HEK293 (cell line): ENCODE data around the gene ADAMTS4.

Experiments used
- CTCF ChIA-PET: fragments of 350-600 bp; formaldehyde crosslinking; extraction: SDS; loops from one replicate; lab custom pipeline; 2021; ENCODE audit warnings: antibody characterized with exemption; lab: Yijun Ruan, JAX
- POLR2A ChIA-PET: fragments of 300-600 bp; formaldehyde crosslinking; extraction: SDS; loops from one replicate; lab custom pipeline; 2020; ENCODE audit warnings: antibody characterized with exemption, inconsistent platforms; lab: Yijun Ruan, JAX
- H3K27ac ChIP-seq: fragments of 200-500 bp; sonication (Bioruptor generic); 2 replicates; pipeline ENCODE4 v1.5.1; 2014; ENCODE audit warnings: low read depth, low read length, control low read depth, inconsistent platforms; ENCODE audit errors: extremely low read depth
- H3K36me3 ChIP-seq, 2 experiments: fragments of 200-500 bp in 1 of 2; sonication (Bioruptor generic) in 1 of 2; 1 replicate in 1 of 2; 2 replicates in 1 of 2; pipeline ENCODE4 v1.5.1; 2014 to 2017; ENCODE audit warnings: inconsistent platforms in 2 of 2, low read length in 2 of 2; ENCODE audit not compliant: control insufficient read depth in 2 of 2, insufficient read depth in 1 of 2
- H3K4me1 ChIP-seq: fragments of 200-500 bp; sonication (Bioruptor generic); 2 replicates; pipeline ENCODE4 v1.5.1; 2014; ENCODE audit warnings: mild to moderate bottlenecking, low read length, inconsistent platforms; ENCODE audit not compliant: control insufficient read depth, insufficient read depth
- H3K4me3 ChIP-seq: 2 replicates; pipeline ENCODE4 v1.5.1; 2011; ENCODE audit warnings: low read depth, mild to moderate bottlenecking, control low read depth, low read length, moderate library complexity
- H3K9me3 ChIP-seq: fragments of 200-500 bp; sonication (Bioruptor generic); 2 replicates; pipeline ENCODE4 v1.5.1; 2014; ENCODE audit warnings: low read depth, low read length, inconsistent platforms; ENCODE audit not compliant: control insufficient read depth, insufficient read depth
- HOXA7 ChIP-seq: sonication (generic); formaldehyde crosslinking; IDR thresholded peaks from 2 replicates; pipeline ENCODE4 v1.8.1; 2022; ENCODE audit warnings: missing genetic modification reagents, borderline replicate concordance
- IKZF3 ChIP-seq: fragments of 450-650 bp; IDR thresholded peaks from 2 replicates; pipeline ENCODE4 v1.5.0; 2018; ENCODE audit warnings: missing biosample characterization, mild to moderate bottlenecking, missing genetic modification characterization, moderate library complexity
- KLF1 ChIP-seq: fragments of 450-650 bp; formaldehyde crosslinking; IDR thresholded peaks from 2 replicates; pipeline ENCODE4 v1.5.1; 2016; ENCODE audit warnings: missing biosample characterization, missing genetic modification characterization
- MEIS1 ChIP-seq: sonication (generic); formaldehyde crosslinking; IDR thresholded peaks from 2 replicates; pipeline ENCODE4 v1.8.1; 2022; ENCODE audit warnings: missing genetic modification reagents, mild to moderate bottlenecking, borderline replicate concordance
- PRDM10 ChIP-seq: fragments of 450-650 bp; formaldehyde crosslinking; IDR thresholded peaks from 2 replicates; pipeline ENCODE4 v1.5.1; 2016; ENCODE audit warnings: missing biosample characterization, missing genetic modification characterization
- REST ChIP-seq: fragments of 450-650 bp; formaldehyde crosslinking; IDR thresholded peaks from 2 replicates; pipeline ENCODE4 v1.5.1; 2016; ENCODE audit warnings: missing biosample characterization, missing genetic modification characterization
- SP7 ChIP-seq: fragments of 450-650 bp; formaldehyde crosslinking; IDR thresholded peaks from 2 replicates; pipeline ENCODE4 v1.5.1; 2016; ENCODE audit warnings: missing biosample characterization, missing genetic modification characterization
- ZBTB21 ChIP-seq: fragments of 450-650 bp; formaldehyde crosslinking; IDR thresholded peaks from 2 replicates; pipeline ENCODE4 v1.5.1; 2017; ENCODE audit warnings: missing biosample characterization, missing genetic modification characterization
- ZNF16 ChIP-seq: fragments of 450-650 bp; formaldehyde crosslinking; IDR thresholded peaks from 2 replicates; pipeline ENCODE4 v1.5.1; 2016; ENCODE audit warnings: low read depth, missing biosample characterization, missing genetic modification characterization
- ZNF174 ChIP-seq: fragments of 450-650 bp; formaldehyde crosslinking; IDR thresholded peaks from 2 replicates; pipeline ENCODE4 v1.5.0; 2017; ENCODE audit warnings: missing biosample characterization, mild to moderate bottlenecking, missing genetic modification characterization
- ZNF433 ChIP-seq: fragments of 450-650 bp; formaldehyde crosslinking; IDR thresholded peaks from 2 replicates; pipeline ENCODE4 v1.5.1; 2016; ENCODE audit warnings: missing biosample characterization, missing genetic modification characterization, low read depth
- ZNF623 ChIP-seq: fragments of 450-650 bp; formaldehyde crosslinking; IDR thresholded peaks from 2 replicates; pipeline ENCODE4 v1.5.1; 2016; ENCODE audit warnings: missing biosample characterization, missing genetic modification characterization
- ZNF639 ChIP-seq: fragments of 450-650 bp; formaldehyde crosslinking; IDR thresholded peaks from 2 replicates; pipeline ENCODE4 v1.5.1; 2016; ENCODE audit warnings: missing biosample characterization, missing genetic modification characterization
- TF ChIP-seq, protein P1 (sequence below): fragments of 450-650 bp; formaldehyde crosslinking; conservative IDR thresholded peaks from 2 replicates; pipeline ENCODE4 v1.5.1; 2016; ENCODE audit warnings: low read depth, missing biosample characterization, missing genetic modification characterization
- TF ChIP-seq, protein P2 (sequence below): fragments of 450-650 bp; formaldehyde crosslinking; IDR thresholded peaks from 2 replicates; pipeline ENCODE4 v1.5.1; 2016; ENCODE audit warnings: missing biosample characterization, missing genetic modification characterization, low read depth
- TF ChIP-seq, protein P3 (sequence below): fragments of 450-650 bp; formaldehyde crosslinking; IDR thresholded peaks from 2 replicates; pipeline ENCODE4 v1.5.1; 2017; ENCODE audit warnings: missing biosample characterization, mild to moderate bottlenecking, missing genetic modification characterization, moderate library complexity

The ADAMTS4 gene

GRCh38 chr1:161172349-161172748 is 26.5 kb downstream of the ADAMTS4 start:
- no peak overlapping the region for H3K4me3 ChIP-seq
- ChIA-PET CTCF (interaction anchor here (0.6 to 1.1 kb wide), 3 partner anchors 20 to 141 kb away, joined by 3 to 4 read pairs (median 3); no protein-coding TSS in a partner anchor), POLR2A (interaction anchor here (2.1 kb wide), 1 partner anchor 10 kb away, joined by 5 read pairs; no protein-coding TSS in a partner anchor)
- no peak overlapping the region for H3K27ac ChIP-seq
- H3K4me1 ChIP-seq: no peaks in the 10 kb centered on the region
- no peak for TF ChIP-seq MEIS1
- TF ChIP-seq ZNF433 (tag by site-specific recombination): no peak
- no peak for TF ChIP-seq PRDM10 (tag by site-specific recombination)
- TF ChIP-seq KLF1 (tag by site-specific recombination): no peak
- TF ChIP-seq HOXA7 (CRISPR knock-in tag): no peak
- TF ChIP-seq ZNF639 (tag by site-specific recombination): no peak
- TF ChIP-seq, protein P1, sequence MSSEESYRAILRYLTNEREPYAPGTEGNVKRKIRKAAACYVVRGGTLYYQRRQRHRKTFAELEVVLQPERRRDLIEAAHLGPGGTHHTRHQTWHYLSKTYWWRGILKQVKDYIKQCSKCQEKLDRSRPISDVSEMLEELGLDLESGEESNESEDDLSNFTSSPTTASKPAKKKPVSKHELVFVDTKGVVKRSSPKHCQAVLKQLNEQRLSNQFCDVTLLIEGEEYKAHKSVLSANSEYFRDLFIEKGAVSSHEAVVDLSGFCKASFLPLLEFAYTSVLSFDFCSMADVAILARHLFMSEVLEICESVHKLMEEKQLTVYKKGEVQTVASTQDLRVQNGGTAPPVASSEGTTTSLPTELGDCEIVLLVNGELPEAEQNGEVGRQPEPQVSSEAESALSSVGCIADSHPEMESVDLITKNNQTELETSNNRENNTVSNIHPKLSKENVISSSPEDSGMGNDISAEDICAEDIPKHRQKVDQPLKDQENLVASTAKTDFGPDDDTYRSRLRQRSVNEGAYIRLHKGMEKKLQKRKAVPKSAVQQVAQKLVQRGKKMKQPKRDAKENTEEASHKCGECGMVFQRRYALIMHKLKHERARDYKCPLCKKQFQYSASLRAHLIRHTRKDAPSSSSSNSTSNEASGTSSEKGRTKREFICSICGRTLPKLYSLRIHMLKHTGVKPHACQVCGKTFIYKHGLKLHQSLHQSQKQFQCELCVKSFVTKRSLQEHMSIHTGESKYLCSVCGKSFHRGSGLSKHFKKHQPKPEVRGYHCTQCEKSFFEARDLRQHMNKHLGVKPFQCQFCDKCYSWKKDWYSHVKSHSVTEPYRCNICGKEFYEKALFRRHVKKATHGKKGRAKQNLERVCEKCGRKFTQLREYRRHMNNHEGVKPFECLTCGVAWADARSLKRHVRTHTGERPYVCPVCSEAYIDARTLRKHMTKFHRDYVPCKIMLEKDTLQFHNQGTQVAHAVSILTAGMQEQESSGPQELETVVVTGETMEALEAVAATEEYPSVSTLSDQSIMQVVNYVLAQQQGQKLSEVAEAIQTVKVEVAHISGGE (tag by site-specific recombination): no peak
- no peak for TF ChIP-seq IKZF3 (tag by site-specific recombination)
- TF ChIP-seq, protein P2, sequence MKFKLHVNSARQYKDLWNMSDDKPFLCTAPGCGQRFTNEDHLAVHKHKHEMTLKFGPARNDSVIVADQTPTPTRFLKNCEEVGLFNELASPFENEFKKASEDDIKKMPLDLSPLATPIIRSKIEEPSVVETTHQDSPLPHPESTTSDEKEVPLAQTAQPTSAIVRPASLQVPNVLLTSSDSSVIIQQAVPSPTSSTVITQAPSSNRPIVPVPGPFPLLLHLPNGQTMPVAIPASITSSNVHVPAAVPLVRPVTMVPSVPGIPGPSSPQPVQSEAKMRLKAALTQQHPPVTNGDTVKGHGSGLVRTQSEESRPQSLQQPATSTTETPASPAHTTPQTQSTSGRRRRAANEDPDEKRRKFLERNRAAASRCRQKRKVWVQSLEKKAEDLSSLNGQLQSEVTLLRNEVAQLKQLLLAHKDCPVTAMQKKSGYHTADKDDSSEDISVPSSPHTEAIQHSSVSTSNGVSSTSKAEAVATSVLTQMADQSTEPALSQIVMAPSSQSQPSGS (tag by site-specific recombination): no peak
- TF ChIP-seq ZNF623 (tag by site-specific recombination): no peak
- TF ChIP-seq ZNF16: no peak
- no peak for TF ChIP-seq SP7 (tag by site-specific recombination)
- TF ChIP-seq, protein P3, sequence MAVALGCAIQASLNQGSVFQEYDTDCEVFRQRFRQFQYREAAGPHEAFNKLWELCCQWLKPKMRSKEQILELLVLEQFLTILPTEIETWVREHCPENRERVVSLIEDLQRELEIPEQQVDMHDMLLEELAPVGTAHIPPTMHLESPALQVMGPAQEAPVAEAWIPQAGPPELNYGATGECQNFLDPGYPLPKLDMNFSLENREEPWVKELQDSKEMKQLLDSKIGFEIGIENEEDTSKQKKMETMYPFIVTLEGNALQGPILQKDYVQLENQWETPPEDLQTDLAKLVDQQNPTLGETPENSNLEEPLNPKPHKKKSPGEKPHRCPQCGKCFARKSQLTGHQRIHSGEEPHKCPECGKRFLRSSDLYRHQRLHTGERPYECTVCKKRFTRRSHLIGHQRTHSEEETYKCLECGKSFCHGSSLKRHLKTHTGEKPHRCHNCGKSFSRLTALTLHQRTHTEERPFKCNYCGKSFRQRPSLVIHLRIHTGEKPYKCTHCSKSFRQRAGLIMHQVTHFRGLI (tag by site-specific recombination): no peak
- TF ChIP-seq ZBTB21 (tag by site-specific recombination): no peak
- TF ChIP-seq REST (tag by site-specific recombination): no peak
- no peak for TF ChIP-seq ZNF174 (tag by site-specific recombination)
- H3K9me3 ChIP-seq: no peaks in the 10 kb centered on the region
- peaks cover 16 to 82% of the 10 kb centered on the region in 2 experiments; a peak in 2 of 3 replicates for H3K36me3 ChIP-seq
